H9 (cell line): ENCODE measurements around the gene ZFYVE28. TPM values are rescaled to one million over a fixed set of nuclear protein-coding genes. Genes with fewer than 3 reads are reported as not detected.

Source experiments
- DNase-seq: peaks from one replicate; pipeline ENCODE4 v3.0.0-alpha.2; 2017
- H2AFZ ChIP-seq: one replicate; pipeline ENCODE4 v1.6.1; 2013; ENCODE audit warnings: mild to moderate bottlenecking, low read length, control low read depth, moderate library complexity
- H2AK5ac ChIP-seq: 2 replicates; pipeline ENCODE4 v1.6.1; 2013; ENCODE audit warnings: low read length, control low read depth, mixed read lengths; ENCODE audit not compliant: insufficient read length
- H2BK120ac ChIP-seq: one replicate; pipeline ENCODE4 v1.6.1; 2013; ENCODE audit warnings: low read depth, mild to moderate bottlenecking, low read length, control low read depth, inconsistent platforms; ENCODE audit not compliant: poor library complexity, severe bottlenecking
- H2BK12ac ChIP-seq: 2 replicates; pipeline ENCODE4 v1.6.1; 2013; ENCODE audit warnings: low read length, control low read depth, mixed read lengths, low read depth; ENCODE audit not compliant: insufficient read length
- H2BK15ac ChIP-seq: 2 replicates; pipeline ENCODE4 v1.6.1; 2013; ENCODE audit warnings: low read depth, low read length, control low read depth
- H2BK20ac ChIP-seq: one replicate; pipeline ENCODE4 v1.6.1; 2013; ENCODE audit warnings: low read depth, mild to moderate bottlenecking, low read length, control low read depth, inconsistent platforms; ENCODE audit not compliant: poor library complexity, severe bottlenecking
- H2BK5ac ChIP-seq: 2 replicates; pipeline ENCODE4 v1.6.1; 2013; ENCODE audit warnings: low read length, control low read depth, mixed read lengths; ENCODE audit not compliant: insufficient read length
- H3K14ac ChIP-seq: 2 replicates; pipeline ENCODE4 v1.6.1; 2013; ENCODE audit warnings: low read length, control low read depth; ENCODE audit not compliant: insufficient read depth
- H3K18ac ChIP-seq: 2 replicates; pipeline ENCODE4 v1.6.1; 2013; ENCODE audit warnings: low read depth, mild to moderate bottlenecking, mixed read lengths, low read length, control low read depth; ENCODE audit not compliant: insufficient read length
- H3K23ac ChIP-seq: 2 replicates; pipeline ENCODE4 v1.6.1; 2013; ENCODE audit warnings: low read length, control low read depth, mixed read lengths, low read depth; ENCODE audit not compliant: insufficient read length
- H3K23me2 ChIP-seq: 2 replicates; pipeline ENCODE4 v1.6.1; 2013; ENCODE audit warnings: low read depth, mild to moderate bottlenecking, mixed read lengths, low read length, control low read depth; ENCODE audit not compliant: insufficient read length, poor library complexity, severe bottlenecking
- H3K27ac ChIP-seq: 2 replicates; pipeline ENCODE4 v1.5.1; 2013; ENCODE audit warnings: low read length, control low read depth, mixed read lengths, low read depth; ENCODE audit not compliant: insufficient read length
- H3K27me3 ChIP-seq: 2 replicates; pipeline ENCODE4 v1.6.1; 2013; ENCODE audit warnings: low read length, control low read depth, inconsistent platforms; ENCODE audit not compliant: insufficient read depth
- H3K4ac ChIP-seq: 2 replicates; pipeline ENCODE4 v1.6.1; 2013; ENCODE audit warnings: low read depth, mild to moderate bottlenecking, control low read depth, inconsistent platforms, low read length, moderate library complexity
- H3K4me1 ChIP-seq: 2 replicates; pipeline ENCODE4 v1.6.1; 2013; ENCODE audit warnings: low read length, control low read depth, inconsistent platforms; ENCODE audit not compliant: insufficient read depth
- H3K4me2 ChIP-seq: 2 replicates; pipeline ENCODE4 v1.6.1; 2013; ENCODE audit warnings: low read length, control low read depth, mixed read lengths; ENCODE audit not compliant: insufficient read length, insufficient read depth
- H3K56ac ChIP-seq: 2 replicates; pipeline ENCODE4 v1.6.1; 2013; ENCODE audit warnings: low read depth, mild to moderate bottlenecking, mixed read lengths, low read length, control low read depth; ENCODE audit not compliant: insufficient read length
- H3K79me1 ChIP-seq: 2 replicates; pipeline ENCODE4 v1.6.1; 2013; ENCODE audit warnings: low read depth, mild to moderate bottlenecking, moderate library complexity, low read length, control low read depth, inconsistent platforms; ENCODE audit not compliant: insufficient read depth, poor library complexity, severe bottlenecking
- H3K79me2 ChIP-seq: 2 replicates; pipeline ENCODE4 v1.6.1; 2013; ENCODE audit warnings: low read length, control low read depth, inconsistent platforms; ENCODE audit not compliant: insufficient read depth
- H3K9ac ChIP-seq: 2 replicates; pipeline ENCODE4 v1.6.1; 2013; ENCODE audit warnings: low read length, control low read depth, mixed read lengths; ENCODE audit not compliant: insufficient read length; ENCODE audit errors: extremely low read depth
- H3K9me3 ChIP-seq: one replicate; pipeline ENCODE4 v1.6.1; 2013; ENCODE audit warnings: low read depth, low read length, inconsistent platforms; ENCODE audit not compliant: control insufficient read depth
- H3T11ph ChIP-seq: one replicate; pipeline ENCODE4 v1.6.1; 2013; ENCODE audit warnings: mild to moderate bottlenecking, low read length, control low read depth, inconsistent platforms
- H4K20me1 ChIP-seq: one replicate; pipeline ENCODE4 v1.6.1; 2013; ENCODE audit not compliant: control insufficient read depth, insufficient read length, insufficient read depth
- H4K5ac ChIP-seq: 2 replicates; pipeline ENCODE4 v1.6.1; 2013; ENCODE audit warnings: low read depth, mild to moderate bottlenecking, mixed read lengths, low read length, control low read depth; ENCODE audit not compliant: insufficient read length
- H4K8ac ChIP-seq: replicated peaks from 2 replicates; pipeline ENCODE4 v1.6.1; 2013; ENCODE audit warnings: low read length, control low read depth, mixed read lengths, low read depth; ENCODE audit not compliant: insufficient read length
- H4K91ac ChIP-seq: 2 replicates; pipeline ENCODE4 v1.6.1; 2013; ENCODE audit warnings: low read depth, mild to moderate bottlenecking, moderate library complexity, mixed read lengths, low read length, control low read depth; ENCODE audit not compliant: insufficient read length
- H3K27ac Mint-ChIP-seq, 3 experiments: 2 replicates in 2 of 3; 3 replicates in 1 of 3; pipeline ENCODE4 v1.8.0; 2020 to 2021; ENCODE audit warnings: mixed read lengths in 3 of 3, mild to moderate bottlenecking in 1 of 3, moderate library complexity in 1 of 3
- H3K27me3 Mint-ChIP-seq: 2 replicates; pipeline ENCODE4 v1.8.0; 2021; ENCODE audit warnings: low read depth, mild to moderate bottlenecking, moderate library complexity, mixed read lengths
- H3K36me3 Mint-ChIP-seq, 3 experiments: 2 replicates in 2 of 3; 3 replicates in 1 of 3; pipeline ENCODE4 v1.8.0; 2020 to 2021; ENCODE audit warnings: low read depth in 3 of 3, mixed read lengths in 3 of 3; ENCODE audit not compliant: insufficient read depth in 1 of 3
- H3K4me1 Mint-ChIP-seq, 2 experiments: 2 replicates each; pipeline ENCODE4 v1.8.0; 2020; ENCODE audit warnings: mixed read lengths in 2 of 2
- H3K4me3 Mint-ChIP-seq, 2 experiments: 2 replicates in 1 of 2; 3 replicates in 1 of 2; pipeline ENCODE4 v1.8.0; 2020 to 2021; ENCODE audit warnings: mild to moderate bottlenecking in 2 of 2, mixed read lengths in 2 of 2, moderate library complexity in 1 of 2
- H3K9me3 Mint-ChIP-seq, 2 experiments: 2 replicates in 1 of 2; 3 replicates in 1 of 2; pipeline ENCODE4 v1.8.0; 2020; ENCODE audit warnings: mild to moderate bottlenecking in 2 of 2, mixed read lengths in 2 of 2, moderate library complexity in 1 of 2
- WGBS: extraction: QIAGEN DNeasy Blood & Tissue Kit; methylation state at CpG from one replicate; pipeline ENCODE4 v1.1.7; 2013; ENCODE audit warnings: missing lambda C conversion rate, low lambda C conversion rate, mixed read lengths; ENCODE audit not compliant: insufficient read length; ENCODE audit errors: extremely low coverage; 5-methylcytosine and 5-hydroxymethylcytosine counted together
- total RNA-seq: library from RNA; stranded (reverse); gene quantifications from 2 replicates; pipeline ENCODE4 v1.2.1, GENCODE V29; 2021
- TF ChIP-seq, protein P1 (sequence below): fragments of 200-600 bp; sonication (generic); conservative IDR thresholded peaks from 3 replicates; pipeline ENCODE4 v1.8.0; 2021; ENCODE audit warnings: antibody characterized with exemption, mild to moderate bottlenecking

ZFYVE28 gene
- total RNA-seq, 1 experiment from 2014 or later, result 0.98 TPM

DNA sequence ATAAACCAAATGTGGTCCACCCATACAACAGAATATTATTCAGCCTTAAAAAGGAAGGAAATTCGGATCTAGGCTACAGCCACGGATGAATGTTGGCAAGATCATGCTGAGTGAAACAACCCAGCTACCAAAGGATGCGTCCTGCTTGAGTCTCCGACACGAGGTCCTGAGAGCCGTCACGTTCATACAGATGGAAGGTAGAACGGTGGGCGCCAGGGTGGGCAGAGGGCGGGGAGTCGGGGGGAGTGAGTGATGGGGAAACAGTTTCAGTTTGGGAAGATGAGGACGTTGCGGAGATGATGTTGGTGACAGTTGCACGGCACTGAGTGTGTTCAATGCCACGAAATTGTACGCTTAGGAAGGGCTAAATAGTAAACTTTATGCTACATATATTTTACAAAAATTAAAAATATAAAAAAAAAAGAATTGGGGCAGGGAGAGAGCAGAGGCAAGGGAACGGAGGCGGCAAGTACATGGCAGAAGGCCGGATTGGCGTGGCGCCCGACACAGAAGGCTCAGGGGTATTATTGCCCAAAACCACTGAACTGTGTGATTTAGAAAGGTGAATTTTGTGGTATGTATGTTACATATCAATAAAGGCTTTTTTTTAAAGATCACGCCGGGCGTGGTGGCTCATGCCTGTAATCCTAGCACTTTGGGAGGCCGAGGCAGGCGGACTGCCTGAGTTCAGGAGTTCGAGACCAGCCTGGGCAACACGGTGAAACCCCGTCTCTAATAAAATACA, 141.7 kb downstream of the ZFYVE28 start:
- H3K18ac ChIP-seq, result no peak overlapping the region
- no peak overlapping the region for H3K4me3 Mint-ChIP-seq

More for the DNA sequence above, 141.7 kb downstream of the ZFYVE28 start:
- H2BK5ac ChIP-seq, result no peak overlapping the region
- no peak overlapping the region for H3K56ac ChIP-seq
- Mint-ChIP-seq H3K9me3 (no peaks in the 10 kb centered on the region), H3K4me1 (no peaks in the 10 kb centered on the region; a peak in 1 of 4 replicates), H3K36me3 (no peaks in the 10 kb centered on the region; a peak in 1 of 7 replicates), H3K27ac (no peak overlapping the region), H3K27me3 (peaks cover 3% of the 10 kb centered on the region)
- no CpG with 5 or more reads among the region's 30 CpGs for WGBS
- no peak overlapping the region for H3K4me2 ChIP-seq
- H3K4ac ChIP-seq, result no peak overlapping the region
- H3K79me1 ChIP-seq, result no peaks in the 10 kb centered on the region
- H3K4me1 ChIP-seq, result no peaks in the 10 kb centered on the region
- no peak overlapping the region for H4K91ac ChIP-seq
- no peak overlapping the region for H3T11ph ChIP-seq
- H3K27me3 ChIP-seq, result no peaks in the 10 kb centered on the region
- H3K27ac ChIP-seq, result no peak overlapping the region
- no peaks in the 10 kb centered on the region for H3K79me2 ChIP-seq
- H3K9ac ChIP-seq, result no peak overlapping the region
- no peak overlapping the region for H2AK5ac ChIP-seq
- TF ChIP-seq, protein P1, sequence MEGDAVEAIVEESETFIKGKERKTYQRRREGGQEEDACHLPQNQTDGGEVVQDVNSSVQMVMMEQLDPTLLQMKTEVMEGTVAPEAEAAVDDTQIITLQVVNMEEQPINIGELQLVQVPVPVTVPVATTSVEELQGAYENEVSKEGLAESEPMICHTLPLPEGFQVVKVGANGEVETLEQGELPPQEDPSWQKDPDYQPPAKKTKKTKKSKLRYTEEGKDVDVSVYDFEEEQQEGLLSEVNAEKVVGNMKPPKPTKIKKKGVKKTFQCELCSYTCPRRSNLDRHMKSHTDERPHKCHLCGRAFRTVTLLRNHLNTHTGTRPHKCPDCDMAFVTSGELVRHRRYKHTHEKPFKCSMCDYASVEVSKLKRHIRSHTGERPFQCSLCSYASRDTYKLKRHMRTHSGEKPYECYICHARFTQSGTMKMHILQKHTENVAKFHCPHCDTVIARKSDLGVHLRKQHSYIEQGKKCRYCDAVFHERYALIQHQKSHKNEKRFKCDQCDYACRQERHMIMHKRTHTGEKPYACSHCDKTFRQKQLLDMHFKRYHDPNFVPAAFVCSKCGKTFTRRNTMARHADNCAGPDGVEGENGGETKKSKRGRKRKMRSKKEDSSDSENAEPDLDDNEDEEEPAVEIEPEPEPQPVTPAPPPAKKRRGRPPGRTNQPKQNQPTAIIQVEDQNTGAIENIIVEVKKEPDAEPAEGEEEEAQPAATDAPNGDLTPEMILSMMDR, result no peak
- no peak overlapping the region for H2AFZ ChIP-seq
- no peaks in the 10 kb centered on the region for H3K9me3 ChIP-seq
- H3K14ac ChIP-seq, result no peak overlapping the region
- DNase-seq, result no peak
- no peak overlapping the region for H2BK12ac ChIP-seq
- H3K23me2 ChIP-seq, result no peaks in the 10 kb centered on the region
- H3K23ac ChIP-seq, result no peak overlapping the region
- no peaks in the 10 kb centered on the region for H4K20me1 ChIP-seq
- H2BK120ac ChIP-seq, result no peak overlapping the region
- H4K5ac ChIP-seq, result no peak overlapping the region
- no peak overlapping the region for H4K8ac ChIP-seq
- no peak overlapping the region for H2BK20ac ChIP-seq
- no peak overlapping the region for H2BK15ac ChIP-seq
